Body of pancreas (tissue), 4 donors: Measurements from ENCODE around the gene TMEM31. TPM values are rescaled to one million over a fixed set of nuclear protein-coding genes. Genes with fewer than 3 reads are reported as not detected.

Experiments
- ATAC-seq: fragments of 150-250 bp; one replicate; pipeline ENCODE4 v1.9.1; 2016
- DNase-seq, 4 donors: peaks; one replicate each; pipeline ENCODE4 v3.0.0-alpha.2; 2019
- H3K27ac ChIP-seq, 4 donors: fragments of 200-600 bp; sonication (generic); 1 replicate in 3 of 4; 2 replicates in 1 of 4; pipeline versions ENCODE4 v1.5.1 to v1.6.1; 2016 to 2019; ENCODE audit warnings: mild to moderate bottlenecking in 1 of 4, mixed read lengths in 1 of 4, moderate library complexity in 1 of 4
- H3K27me3 ChIP-seq, 2 donors: fragments of 200-600 bp; sonication (generic); one replicate each; pipeline ENCODE4 v1.6.0; 2016; ENCODE audit warnings: mild to moderate bottlenecking in 1 of 2
- H3K36me3 ChIP-seq, 2 donors: fragments of 200-600 bp; sonication (generic); replicated peaks in 1 of 2; 2 replicates each; pipeline ENCODE4 v1.5.1; 2016; ENCODE audit warnings: low read depth in 2 of 2; ENCODE audit not compliant: insufficient read depth in 1 of 2
- H3K4me1 ChIP-seq: fragments of 200-600 bp; sonication (generic); one replicate; pipeline ENCODE4 v1.6.0; 2016
- H3K4me3 ChIP-seq, 2 donors: fragments of 200-600 bp; sonication (generic); 1 replicate in 1 of 2; 2 replicates in 1 of 2; pipeline ENCODE4 v1.5.1; 2016 to 2019
- H3K9me3 ChIP-seq, 3 donors: fragments of 200-600 bp; sonication (generic); 1 replicate in 2 of 3; 2 replicates in 1 of 3; pipeline ENCODE4 v1.5.1; 2016
- POLR2A ChIP-seq, 3 donors: fragments of 450-650 bp; IDR thresholded peaks; one replicate each; pipeline ENCODE4 v1.6.1; 2016; ENCODE audit warnings: antibody characterized with exemption in 3 of 3, mild to moderate bottlenecking in 2 of 3
- WGBS, 2 donors: methylation state at CpG; one replicate each; pipeline ENCODE4 v1.1.5; 2017; 5-methylcytosine and 5-hydroxymethylcytosine counted together
- intact Hi-C: fragments of 100-400 bp; cut with DNase I; formaldehyde crosslinking; loops from one replicate; pipeline ENCODE4 v1.15.1; 2023
- total RNA-seq, 2 donors: library from RNA; depleted of rRNA; stranded (reverse); fragments of >200 nt; gene quantifications; one replicate each; pipeline ENCODE4 v1.1.0, GENCODE V29; 2016
- TF ChIP-seq, protein P1 (sequence below), 7 experiments: fragments of 450-650 bp in 4 of 7; fragments of 200-600 bp in 3 of 7; sonication (generic) in 3 of 7; IDR thresholded peaks; one replicate each; pipeline ENCODE4 v1.5.1; 2016 to 2019; ENCODE audit warnings: antibody characterized with exemption in 7 of 7

TMEM31 gene, protein sequence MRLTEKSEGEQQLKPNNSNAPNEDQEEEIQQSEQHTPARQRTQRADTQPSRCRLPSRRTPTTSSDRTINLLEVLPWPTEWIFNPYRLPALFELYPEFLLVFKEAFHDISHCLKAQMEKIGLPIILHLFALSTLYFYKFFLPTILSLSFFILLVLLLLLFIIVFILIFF
- total RNA-seq = not detected

DNA sequence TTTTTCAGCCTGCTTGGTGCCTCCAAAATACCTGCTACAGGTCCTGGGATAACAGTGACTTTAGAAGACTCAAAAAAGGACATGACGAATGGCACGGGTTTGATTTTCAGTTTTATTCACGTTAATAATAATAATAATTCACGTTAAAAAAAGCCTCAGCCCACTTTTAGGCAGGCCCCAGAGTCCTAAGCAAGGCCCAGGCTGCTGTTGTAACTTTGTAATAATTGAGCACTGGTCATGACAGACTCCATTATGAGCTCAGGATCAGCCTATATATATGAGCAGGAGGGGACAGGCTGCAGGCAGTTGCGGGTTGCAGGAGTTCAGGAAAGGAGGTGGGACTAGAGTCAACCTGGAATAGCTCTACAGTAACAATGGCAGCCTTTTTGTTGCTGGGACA lies at the start of gene TMEM31:
Gene TMEM31, plus strand, starts transcription at position 301 of the 400 bp plus-strand sequence. CDS start 1,350 bp downstream, outside the sequence.
- no peak within 1 kb of the TSS for H3K4me3 ChIP-seq
- H3K27me3 ChIP-seq = no peaks in the 10 kb centered on the region
- TF ChIP-seq POLR2A (IDR thresholded peaks at IDR 0.05) = no peak
- TF ChIP-seq, protein P1, sequence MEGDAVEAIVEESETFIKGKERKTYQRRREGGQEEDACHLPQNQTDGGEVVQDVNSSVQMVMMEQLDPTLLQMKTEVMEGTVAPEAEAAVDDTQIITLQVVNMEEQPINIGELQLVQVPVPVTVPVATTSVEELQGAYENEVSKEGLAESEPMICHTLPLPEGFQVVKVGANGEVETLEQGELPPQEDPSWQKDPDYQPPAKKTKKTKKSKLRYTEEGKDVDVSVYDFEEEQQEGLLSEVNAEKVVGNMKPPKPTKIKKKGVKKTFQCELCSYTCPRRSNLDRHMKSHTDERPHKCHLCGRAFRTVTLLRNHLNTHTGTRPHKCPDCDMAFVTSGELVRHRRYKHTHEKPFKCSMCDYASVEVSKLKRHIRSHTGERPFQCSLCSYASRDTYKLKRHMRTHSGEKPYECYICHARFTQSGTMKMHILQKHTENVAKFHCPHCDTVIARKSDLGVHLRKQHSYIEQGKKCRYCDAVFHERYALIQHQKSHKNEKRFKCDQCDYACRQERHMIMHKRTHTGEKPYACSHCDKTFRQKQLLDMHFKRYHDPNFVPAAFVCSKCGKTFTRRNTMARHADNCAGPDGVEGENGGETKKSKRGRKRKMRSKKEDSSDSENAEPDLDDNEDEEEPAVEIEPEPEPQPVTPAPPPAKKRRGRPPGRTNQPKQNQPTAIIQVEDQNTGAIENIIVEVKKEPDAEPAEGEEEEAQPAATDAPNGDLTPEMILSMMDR (IDR thresholded peaks at IDR 0.05) = no peak
- no peaks in the 10 kb centered on the region for H3K4me1 ChIP-seq
- H3K36me3 ChIP-seq = no peaks in the 10 kb centered on the region
- intact Hi-C loops = no loop called here
- DNase-seq (no peak), ATAC-seq (no peak)
- H3K27ac ChIP-seq = no peak within 1 kb of the TSS
- no peaks in the 10 kb centered on the region for H3K9me3 ChIP-seq
- WGBS, 2 donors = 86 to 89% methylated on average over 5 of the region's 5 CpGs

DNA sequence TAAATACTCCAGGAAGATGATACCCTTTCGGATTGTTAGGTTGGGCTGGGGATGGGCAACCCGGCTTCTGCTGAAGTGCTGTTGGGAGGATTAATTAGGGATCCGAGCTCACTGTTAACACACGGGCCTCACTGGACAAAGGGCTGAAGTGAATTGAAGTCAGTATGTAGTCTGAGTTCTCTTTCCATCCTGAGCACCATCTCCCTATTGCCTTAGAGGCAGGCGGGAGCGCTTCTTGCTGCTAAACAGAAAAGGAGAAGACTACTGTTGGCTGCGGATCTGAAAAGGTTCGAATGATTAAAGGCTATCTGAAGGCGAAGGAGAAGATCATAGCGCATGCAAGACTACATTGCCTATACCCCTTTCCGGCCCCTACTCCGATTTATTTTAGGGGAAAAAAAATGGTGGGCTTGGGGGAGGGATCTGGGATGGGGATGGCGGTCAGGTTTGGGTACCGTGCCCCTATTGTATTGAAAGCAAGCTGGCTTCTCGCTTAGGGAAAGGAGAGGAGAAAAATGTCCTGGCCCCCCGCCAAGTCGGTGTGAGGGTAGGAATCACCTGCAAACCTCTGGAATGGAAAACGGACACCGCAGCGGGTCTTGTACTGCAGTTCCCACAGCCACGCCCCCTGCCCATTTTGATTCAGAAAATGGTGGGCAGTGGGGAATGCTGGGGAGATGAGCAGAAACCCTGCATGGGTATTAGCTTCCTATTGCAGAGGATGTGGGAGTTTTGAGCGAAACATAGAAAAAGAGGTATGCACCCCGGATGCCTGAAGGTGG lies 46.5 kb upstream of the TMEM31 start:
- WGBS, 2 donors = 27% methylated on average over 18 to 23 of the region's 23 CpGs
- intact Hi-C loops = no loop called here
- TF ChIP-seq, protein P1 (IDR thresholded peaks at IDR 0.05) = no peak
- no peak for TF ChIP-seq POLR2A (IDR thresholded peaks at IDR 0.05)
- Histone ChIP-seq H3K27ac (no peak overlapping the region), H3K27me3 (no peaks in the 10 kb centered on the region), H3K36me3 (no peaks in the 10 kb centered on the region), H3K9me3 (no peaks in the 10 kb centered on the region), H3K4me3 (no peak overlapping the region), H3K4me1 (no peaks in the 10 kb centered on the region)
- ATAC-seq (no peak), DNase-seq (peak in 2 of 4 donors; percentile 35 to 44)

DNA sequence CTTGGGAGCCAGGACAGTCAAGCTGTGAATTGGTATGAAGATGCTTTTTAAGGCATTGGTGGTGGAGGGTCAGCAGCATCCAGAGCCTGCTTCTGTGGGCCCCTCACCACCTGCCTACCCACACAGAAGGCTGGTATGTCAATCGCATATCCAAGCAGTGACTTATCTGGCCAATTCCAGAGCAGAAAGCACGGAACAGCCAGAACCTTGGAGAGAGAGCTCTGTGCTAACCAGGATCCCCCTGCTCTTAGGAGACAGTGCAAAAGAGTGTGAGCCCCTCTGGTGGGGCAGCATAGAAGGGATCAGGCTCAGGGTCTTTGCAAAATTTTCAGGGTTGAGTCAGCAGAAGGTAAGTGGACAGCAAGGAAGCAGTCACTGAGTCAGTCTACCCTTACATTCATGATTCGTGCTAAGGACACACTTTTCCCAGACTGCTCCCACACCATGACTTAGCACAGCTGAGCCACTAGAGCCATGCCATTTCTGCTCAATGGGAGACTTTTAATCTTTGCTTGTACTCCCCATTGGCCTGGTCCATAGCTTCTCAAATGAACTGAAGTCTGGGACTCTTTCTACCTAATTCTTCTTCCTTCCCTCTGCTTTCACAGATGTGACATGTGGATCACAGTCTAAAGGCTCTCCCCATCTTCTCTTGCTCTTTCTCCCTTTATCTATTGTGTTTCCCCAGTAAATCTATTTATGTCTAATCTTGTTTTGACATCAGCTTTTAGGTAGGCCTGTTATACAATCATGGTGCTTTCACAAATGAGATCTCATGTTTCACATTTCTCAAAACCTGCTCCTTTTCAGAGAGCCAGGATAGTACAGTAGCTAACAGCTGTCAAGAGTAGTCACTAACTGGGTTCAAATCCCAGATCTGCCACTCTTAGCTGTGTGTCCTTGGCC lies 44.3 kb upstream of the TMEM31 start:
- intact Hi-C loops = no loop called here
- no peaks in the 10 kb centered on the region for H3K36me3 ChIP-seq
- H3K27ac ChIP-seq = no peak overlapping the region
- ATAC-seq = no peak
- no peak for DNase-seq
- TF ChIP-seq, protein P1 (IDR thresholded peaks at IDR 0.05) = no peak
- TF ChIP-seq POLR2A (IDR thresholded peaks at IDR 0.05) = no peak
- no peaks in the 10 kb centered on the region for H3K27me3 ChIP-seq
- H3K4me1 ChIP-seq = no peaks in the 10 kb centered on the region
- H3K9me3 ChIP-seq = no peaks in the 10 kb centered on the region
- H3K4me3 ChIP-seq = no peak overlapping the region
- WGBS, 2 donors = 80 to 95% methylated on average over 1 to 3 of the region's 3 CpGs

DNA sequence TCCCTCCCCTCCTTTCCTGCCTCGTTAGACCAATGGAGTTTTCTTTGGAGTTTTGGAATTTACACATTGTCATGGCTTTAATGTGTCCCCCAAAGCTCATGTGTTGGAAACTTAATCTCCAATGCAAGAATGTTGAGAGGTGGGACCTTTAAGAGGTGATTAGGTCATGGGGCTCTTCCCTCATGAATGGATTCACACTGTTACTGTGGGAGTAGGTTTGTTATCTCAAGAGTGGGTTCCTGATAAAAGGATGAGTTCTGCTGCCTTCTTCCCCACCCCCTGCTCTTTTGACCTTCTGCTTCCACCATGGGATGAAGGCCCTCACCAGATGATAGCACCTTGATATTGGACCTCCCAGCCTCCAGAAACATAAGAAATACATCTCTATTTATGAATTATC lies 41.0 kb upstream of the TMEM31 start:
- TF ChIP-seq POLR2A (IDR thresholded peaks at IDR 0.05) = no peak
- TF ChIP-seq, protein P1 (IDR thresholded peaks at IDR 0.05) = no peak
- no peak overlapping the region for H3K27ac ChIP-seq
- H3K27me3 ChIP-seq = no peaks in the 10 kb centered on the region
- H3K36me3 ChIP-seq = no peaks in the 10 kb centered on the region
- DNase-seq (no peak), ATAC-seq (no peak)
- 56 to 85% methylated on average over 1 of the region's 1 CpG for WGBS, 2 donors
- H3K4me1 ChIP-seq = no peaks in the 10 kb centered on the region
- intact Hi-C loops = no loop called here
- H3K4me3 ChIP-seq = no peak overlapping the region
- H3K9me3 ChIP-seq = no peaks in the 10 kb centered on the region
